Tibial artery (tissue), 4 donors: ENCODE measurements around the gene LGI1.

Experiments
- DNase-seq, 2 donors: peaks; one replicate each; pipeline ENCODE4 v3.0.0-alpha.2; 2019
- H3K27ac ChIP-seq, 2 donors: fragments of 200-600 bp; sonication (generic) in 1 of 2; 1 replicate in 1 of 2; 2 replicates in 1 of 2; pipeline ENCODE4 v1.5.1; 2018 to 2019; ENCODE audit warnings: mild to moderate bottlenecking in 1 of 2
- H3K27me3 ChIP-seq, 2 donors: fragments of 200-600 bp; sonication (generic) in 1 of 2; one replicate each; pipeline versions ENCODE4 v1.5.1 to v1.6.0; 2016 to 2019
- H3K36me3 ChIP-seq, 3 donors: fragments of 200-600 bp; sonication (generic) in 2 of 3; one replicate each; pipeline ENCODE4 v1.5.1; 2016 to 2019; ENCODE audit warnings: mild to moderate bottlenecking in 2 of 3
- H3K4me1 ChIP-seq, 4 donors: fragments of 200-600 bp; sonication (generic) in 2 of 4; 1 replicate in 3 of 4; 2 replicates in 1 of 4; pipeline ENCODE4 v1.5.1; 2016 to 2019
- H3K4me3 ChIP-seq, 2 donors: fragments of 200-600 bp; sonication (generic) in 1 of 2; 1 replicate in 1 of 2; 2 replicates in 1 of 2; pipeline ENCODE4 v1.5.1; 2018 to 2019; ENCODE audit warnings: mild to moderate bottlenecking in 2 of 2
- H3K9me3 ChIP-seq, 3 donors: fragments of 200-600 bp; sonication (generic) in 1 of 3; one replicate each; pipeline ENCODE4 v1.5.1; 2016 to 2019
- intact Hi-C: fragments of 100-400 bp; cut with DNase I; formaldehyde crosslinking; loops from one replicate; pipeline ENCODE4 v1.15.0; 2023; ENCODE audit warnings: low total_unique reads
- TF ChIP-seq, protein P1 (sequence below), 2 experiments: fragments of 200-600 bp in 1 of 2; fragments of 450-650 bp in 1 of 2; IDR thresholded peaks; one replicate each; pipeline ENCODE4 v1.5.1; 2017 to 2019; ENCODE audit warnings: antibody characterized with exemption in 2 of 2, mild to moderate bottlenecking in 1 of 2, moderate library complexity in 1 of 2

Gene LGI1

GRCh38 chr10:93813507-93814465 lies 56.0 kb downstream of the LGI1 start:
- Histone ChIP-seq H3K36me3 (no peaks in the 10 kb centered on the region), H3K9me3 (no peaks in the 10 kb centered on the region), H3K27me3 (no peaks in the 10 kb centered on the region), H3K4me1 (peaks cover 0 to 19% (median 7%) of the 10 kb centered on the region in 4 donors), H3K4me3 (no peak overlapping the region), H3K27ac (no peak overlapping the region)
- intact Hi-C loops, result loop anchor here (10.0 kb wide), 1 partner anchor 69 kb away; no protein-coding TSS in a partner anchor
- TF ChIP-seq, protein P1, sequence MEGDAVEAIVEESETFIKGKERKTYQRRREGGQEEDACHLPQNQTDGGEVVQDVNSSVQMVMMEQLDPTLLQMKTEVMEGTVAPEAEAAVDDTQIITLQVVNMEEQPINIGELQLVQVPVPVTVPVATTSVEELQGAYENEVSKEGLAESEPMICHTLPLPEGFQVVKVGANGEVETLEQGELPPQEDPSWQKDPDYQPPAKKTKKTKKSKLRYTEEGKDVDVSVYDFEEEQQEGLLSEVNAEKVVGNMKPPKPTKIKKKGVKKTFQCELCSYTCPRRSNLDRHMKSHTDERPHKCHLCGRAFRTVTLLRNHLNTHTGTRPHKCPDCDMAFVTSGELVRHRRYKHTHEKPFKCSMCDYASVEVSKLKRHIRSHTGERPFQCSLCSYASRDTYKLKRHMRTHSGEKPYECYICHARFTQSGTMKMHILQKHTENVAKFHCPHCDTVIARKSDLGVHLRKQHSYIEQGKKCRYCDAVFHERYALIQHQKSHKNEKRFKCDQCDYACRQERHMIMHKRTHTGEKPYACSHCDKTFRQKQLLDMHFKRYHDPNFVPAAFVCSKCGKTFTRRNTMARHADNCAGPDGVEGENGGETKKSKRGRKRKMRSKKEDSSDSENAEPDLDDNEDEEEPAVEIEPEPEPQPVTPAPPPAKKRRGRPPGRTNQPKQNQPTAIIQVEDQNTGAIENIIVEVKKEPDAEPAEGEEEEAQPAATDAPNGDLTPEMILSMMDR (IDR thresholded peaks at IDR 0.05), result peak; percentile 41 to 56
- DNase-seq, result peak; percentile 37 to 66

DNA sequence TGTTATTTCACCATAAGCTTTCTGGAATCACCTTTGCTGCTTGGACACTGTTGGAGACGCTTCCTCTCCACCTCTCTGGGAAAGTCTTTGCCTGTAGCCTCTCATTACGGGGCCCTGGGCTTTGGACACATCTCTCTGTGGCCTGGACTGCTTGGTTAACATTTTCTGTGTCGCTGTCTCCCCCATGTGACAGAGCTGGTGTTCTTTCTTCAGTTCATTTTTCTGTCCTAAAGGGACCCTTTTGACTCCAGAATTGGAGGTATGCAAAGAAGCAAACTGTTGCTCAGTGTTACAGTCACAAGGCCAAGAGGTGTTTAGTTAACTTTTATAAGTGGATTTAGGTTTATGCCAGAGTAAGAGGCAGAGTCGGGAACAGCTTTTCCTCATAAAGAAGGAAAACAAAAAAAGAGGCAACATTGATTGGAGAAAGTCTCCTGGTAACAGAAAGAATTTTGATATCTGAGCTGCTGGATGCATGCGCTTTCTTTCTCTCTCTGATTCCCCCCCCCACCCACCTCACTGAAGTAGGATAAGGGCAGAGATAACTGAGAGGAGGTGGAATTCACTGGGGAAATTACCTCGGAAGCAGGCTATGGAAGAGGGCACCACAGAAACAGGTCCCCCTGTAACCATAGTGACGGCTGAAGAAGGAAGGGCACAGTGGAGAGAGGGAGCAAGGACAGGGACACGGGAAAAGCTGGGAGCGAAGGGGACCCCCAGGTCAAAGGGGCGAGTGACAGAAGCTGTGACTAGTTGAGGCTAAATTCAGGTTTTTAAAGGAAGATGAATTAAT lies 57.8 kb downstream of the LGI1 start:
- no peak for DNase-seq
- intact Hi-C loops, result loop anchor here (2.0 to 10.0 kb wide), 2 partner anchors 71 to 113 kb away; partner anchors contain the start of gene FRA10AC1
- peak overlapping the region; percentile 3 to 14 for H3K4me3 ChIP-seq
- no peaks in the 10 kb centered on the region for H3K27me3 ChIP-seq
- TF ChIP-seq, protein P1 (IDR thresholded peaks at IDR 0.05), result no peak
- no peaks in the 10 kb centered on the region for H3K36me3 ChIP-seq
- H3K4me1 ChIP-seq, result peaks cover 0 to 19% (median 7%) of the 10 kb centered on the region in 4 donors
- H3K27ac ChIP-seq, result peak overlapping the region in 1 of 2 donors; percentile 55
- H3K9me3 ChIP-seq, result no peaks in the 10 kb centered on the region

DNA sequence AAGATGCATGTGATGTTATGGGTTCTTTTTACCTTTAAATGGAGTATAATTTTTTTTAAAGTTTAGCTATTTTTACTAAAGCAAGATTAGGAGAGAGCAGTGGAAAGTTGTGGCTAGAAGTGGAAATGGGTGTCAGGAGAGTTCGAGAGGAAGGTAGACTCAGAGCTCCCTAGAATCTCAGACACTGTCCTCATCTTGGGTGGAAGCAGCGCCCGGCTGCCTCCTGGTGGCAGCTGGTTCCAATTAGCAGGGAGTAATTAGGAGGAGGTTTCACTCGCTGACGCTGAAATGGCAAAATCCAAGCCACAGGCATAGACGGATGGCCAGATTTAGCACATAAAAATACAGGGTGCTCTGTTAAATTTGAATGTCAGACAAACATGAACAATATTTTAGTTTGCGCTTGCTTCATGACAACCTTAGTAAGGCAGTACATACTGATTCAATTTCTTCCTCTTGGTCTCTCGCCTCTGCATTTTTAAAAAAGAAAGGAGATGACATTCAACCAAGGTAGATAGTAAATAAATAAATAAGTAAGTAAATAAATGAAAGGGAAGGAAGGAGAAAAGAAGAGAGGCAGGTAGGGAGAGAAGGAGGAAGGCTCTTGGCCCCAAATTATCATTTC lies 58.5 kb downstream of the LGI1 start:
- TF ChIP-seq, protein P1 (IDR thresholded peaks at IDR 0.05), result peak; percentile 73 to 76
- intact Hi-C loops, result loop anchor here (2.0 to 10.0 kb wide), 2 partner anchors 71 to 113 kb away; partner anchors contain the start of gene FRA10AC1

DNA sequence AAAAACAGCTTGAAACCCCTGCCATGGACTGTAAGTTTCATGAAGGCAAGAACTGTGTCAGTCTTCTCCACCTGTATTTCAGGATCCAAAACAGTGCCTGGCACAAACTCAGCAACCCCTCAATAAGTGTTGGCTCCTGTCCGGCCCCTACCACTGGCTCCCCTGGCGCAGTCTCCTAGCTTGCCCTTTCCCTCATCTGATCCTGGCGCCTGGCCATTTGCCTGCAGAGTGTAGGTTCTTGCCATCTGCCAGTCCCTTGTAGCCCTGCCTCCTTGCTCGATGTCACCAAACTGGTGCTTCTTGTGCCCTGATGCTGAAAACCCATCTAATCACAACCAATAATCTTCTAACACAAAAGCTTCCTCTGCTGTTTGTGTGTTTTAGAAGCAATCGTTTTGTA lies 60.4 kb downstream of the LGI1 start:
- intact Hi-C loops, result loop anchor here (10.0 kb wide), 1 partner anchor 73 kb away; no protein-coding TSS in a partner anchor
- DNase-seq, result no peak
- TF ChIP-seq, protein P1 (IDR thresholded peaks at IDR 0.05), result no peak

More for the DNA sequence above, 58.5 kb downstream of the LGI1 start:
- Histone ChIP-seq H3K9me3 (no peaks in the 10 kb centered on the region), H3K4me1 (peaks cover 0 to 19% (median 7%) of the 10 kb centered on the region in 4 donors), H3K27ac (peak overlapping the region in 1 of 2 donors; percentile 55), H3K4me3 (peak overlapping the region; percentile 12 to 14), H3K36me3 (no peaks in the 10 kb centered on the region), H3K27me3 (no peaks in the 10 kb centered on the region)
- peak; percentile 69 to 76 for DNase-seq

GRCh38 chr10:93819520-93819919 lies 61.8 kb downstream of the LGI1 start:
- peaks cover 0 to 19% (median 5%) of the 10 kb centered on the region in 4 donors for H3K4me1 ChIP-seq
- H3K36me3 ChIP-seq, result no peaks in the 10 kb centered on the region
- no peaks in the 10 kb centered on the region for H3K9me3 ChIP-seq
- intact Hi-C loops, result loop anchor here (10.0 kb wide), 1 partner anchor 75 kb away; no protein-coding TSS in a partner anchor
- no peak overlapping the region for H3K27ac ChIP-seq
- no peaks in the 10 kb centered on the region for H3K27me3 ChIP-seq
- TF ChIP-seq, protein P1 (IDR thresholded peaks at IDR 0.05), result no peak
- no peak for DNase-seq
- H3K4me3 ChIP-seq, result no peak overlapping the region

More for the DNA sequence above, 60.4 kb downstream of the LGI1 start:
- H3K27ac ChIP-seq, result no peak overlapping the region
- H3K4me1 ChIP-seq, result peaks cover 0 to 19% (median 7%) of the 10 kb centered on the region in 4 donors
- H3K4me3 ChIP-seq, result no peak overlapping the region
- H3K36me3 ChIP-seq, result no peaks in the 10 kb centered on the region
- no peaks in the 10 kb centered on the region for H3K27me3 ChIP-seq
- no peaks in the 10 kb centered on the region for H3K9me3 ChIP-seq
